Ascending aorta (tissue), 2 donors: ENCODE measurements around the gene TTL. TPM values are rescaled to one million over a fixed set of nuclear protein-coding genes. Genes with fewer than 3 reads are reported as not detected.

Source experiments
- DNase-seq, 2 donors: peaks; one replicate each; pipeline ENCODE4 v3.0.0-alpha.2; 2019; ENCODE audit warnings: low spot score in 2 of 2
- H3K27ac ChIP-seq, 2 donors: fragments of 200-600 bp; sonication (generic); one replicate each; pipeline ENCODE4 v1.5.1; 2016 to 2017; ENCODE audit warnings: mild to moderate bottlenecking in 1 of 2
- H3K27me3 ChIP-seq: fragments of 200-600 bp; sonication (generic); one replicate; pipeline ENCODE4 v1.5.1; 2017
- H3K36me3 ChIP-seq, 2 donors: fragments of 200-600 bp; sonication (generic); one replicate each; pipeline ENCODE4 v1.5.1; 2016
- H3K4me1 ChIP-seq, 2 donors: fragments of 200-600 bp; sonication (generic); one replicate each; pipeline ENCODE4 v1.5.1; 2016 to 2017; ENCODE audit warnings: mild to moderate bottlenecking in 1 of 2
- H3K4me3 ChIP-seq, 2 donors: fragments of 200-600 bp; sonication (generic); one replicate each; pipeline ENCODE4 v1.5.1; 2016 to 2017; ENCODE audit warnings: mild to moderate bottlenecking in 1 of 2
- H3K9me3 ChIP-seq, 2 donors: fragments of 200-600 bp; sonication (generic); one replicate each; pipeline ENCODE4 v1.5.1; 2016
- intact Hi-C: fragments of 100-400 bp; cut with DNase I; formaldehyde crosslinking; loops from one replicate; pipeline ENCODE4 v1.15.1; 2023
- total RNA-seq: library from RNA; depleted of rRNA; stranded (reverse); fragments of >200 nt; gene quantifications from one replicate; pipeline ENCODE4 v1.1.0, GENCODE V29; 2016
- TF ChIP-seq, protein P1 (sequence below), 3 experiments: fragments of 200-600 bp in 2 of 3; fragments of 450-650 bp in 1 of 3; sonication (generic) in 2 of 3; IDR thresholded peaks; one replicate each; pipeline ENCODE4 v1.5.1; 2016 to 2019; ENCODE audit warnings: antibody characterized with exemption in 3 of 3, mild to moderate bottlenecking in 1 of 3, moderate library complexity in 1 of 3

The TTL gene
- total RNA-seq, 1 donor from 2014 or later, result 3.2 TPM

DNA sequence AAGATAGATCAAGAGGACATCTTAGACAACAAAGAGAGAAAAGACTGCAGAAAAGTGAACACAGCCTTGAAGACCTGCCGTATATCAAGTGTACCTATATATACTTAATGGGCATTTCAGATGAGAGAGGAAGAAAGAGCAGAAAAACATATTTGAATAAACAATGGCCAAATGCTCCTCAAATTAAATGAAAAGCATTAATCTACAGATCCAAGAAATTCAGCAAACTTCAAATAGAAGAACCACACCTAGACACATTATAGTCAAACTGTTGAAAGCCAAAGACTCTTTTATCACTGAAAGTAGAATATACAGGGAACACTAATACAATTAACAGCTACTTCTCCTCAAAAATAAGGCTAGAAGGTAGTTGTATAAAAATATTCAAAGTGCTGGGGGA, 18.7 kb upstream of the TTL start:
- Histone ChIP-seq H3K4me1 (no peaks in the 10 kb centered on the region), H3K27ac (no peak overlapping the region), H3K27me3 (no peaks in the 10 kb centered on the region), H3K9me3 (no peaks in the 10 kb centered on the region), H3K36me3 (no peaks in the 10 kb centered on the region), H3K4me3 (no peak overlapping the region)
- DNase-seq, result no peak
- intact Hi-C loops, result no loop called here
- TF ChIP-seq, protein P1, sequence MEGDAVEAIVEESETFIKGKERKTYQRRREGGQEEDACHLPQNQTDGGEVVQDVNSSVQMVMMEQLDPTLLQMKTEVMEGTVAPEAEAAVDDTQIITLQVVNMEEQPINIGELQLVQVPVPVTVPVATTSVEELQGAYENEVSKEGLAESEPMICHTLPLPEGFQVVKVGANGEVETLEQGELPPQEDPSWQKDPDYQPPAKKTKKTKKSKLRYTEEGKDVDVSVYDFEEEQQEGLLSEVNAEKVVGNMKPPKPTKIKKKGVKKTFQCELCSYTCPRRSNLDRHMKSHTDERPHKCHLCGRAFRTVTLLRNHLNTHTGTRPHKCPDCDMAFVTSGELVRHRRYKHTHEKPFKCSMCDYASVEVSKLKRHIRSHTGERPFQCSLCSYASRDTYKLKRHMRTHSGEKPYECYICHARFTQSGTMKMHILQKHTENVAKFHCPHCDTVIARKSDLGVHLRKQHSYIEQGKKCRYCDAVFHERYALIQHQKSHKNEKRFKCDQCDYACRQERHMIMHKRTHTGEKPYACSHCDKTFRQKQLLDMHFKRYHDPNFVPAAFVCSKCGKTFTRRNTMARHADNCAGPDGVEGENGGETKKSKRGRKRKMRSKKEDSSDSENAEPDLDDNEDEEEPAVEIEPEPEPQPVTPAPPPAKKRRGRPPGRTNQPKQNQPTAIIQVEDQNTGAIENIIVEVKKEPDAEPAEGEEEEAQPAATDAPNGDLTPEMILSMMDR (IDR thresholded peaks at IDR 0.05), result no peak

DNA sequence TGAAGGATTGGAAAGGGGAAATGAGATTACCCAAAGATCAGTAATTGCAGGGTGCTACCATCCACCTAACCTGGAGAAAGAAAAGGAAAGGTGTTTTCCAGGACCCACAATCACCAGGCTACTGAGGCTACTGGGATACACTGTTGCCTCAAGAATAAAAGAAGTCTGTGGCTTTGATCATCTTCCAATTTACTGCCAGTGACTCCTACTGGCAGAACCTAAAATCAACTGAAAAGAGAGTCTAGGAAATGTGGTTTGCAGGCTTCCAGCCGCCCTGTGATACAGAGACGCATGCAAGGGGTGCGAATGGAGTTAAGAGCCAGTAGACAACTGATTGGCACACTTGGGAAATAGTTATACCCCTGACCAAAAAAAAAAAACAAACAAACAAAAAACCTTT, 16.6 kb upstream of the TTL start:
- no peak overlapping the region for H3K27ac ChIP-seq

DNA sequence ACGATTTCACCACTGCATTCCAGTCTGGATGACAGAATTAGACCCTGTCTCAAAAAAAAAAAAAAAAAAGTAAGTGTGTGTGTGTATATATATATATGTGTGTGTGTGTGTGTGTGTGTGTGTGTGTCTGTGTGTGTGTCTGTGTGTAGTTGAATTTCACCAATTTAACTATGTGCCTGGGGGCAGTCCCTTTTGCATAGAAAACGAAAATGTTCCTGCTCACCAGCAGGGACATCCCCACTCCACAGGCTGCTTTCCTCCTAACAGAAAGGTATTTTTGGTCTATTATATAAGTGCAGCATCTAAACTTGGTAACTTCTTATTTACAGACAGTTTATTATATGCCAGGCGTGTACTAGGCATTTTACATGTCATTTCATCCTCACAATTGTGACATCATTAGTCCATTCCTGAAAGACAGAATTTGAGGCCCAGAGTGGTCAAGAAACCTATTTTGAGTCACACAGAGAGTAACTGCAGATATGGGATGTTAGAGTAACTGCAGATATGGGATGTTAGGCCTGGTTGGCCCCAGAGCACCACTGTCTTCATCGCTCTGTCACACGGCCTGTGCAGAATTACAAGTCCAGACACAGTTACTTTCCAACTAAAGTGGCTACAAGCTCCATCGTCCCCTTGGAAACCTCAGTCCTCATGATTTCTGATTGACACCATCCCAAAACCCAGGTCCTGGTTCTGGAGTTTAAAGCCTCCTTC, 9.3 kb upstream of the TTL start:
- no peak for DNase-seq
- Histone ChIP-seq H3K4me3 (no peak overlapping the region), H3K27ac (no peak overlapping the region), H3K36me3 (no peaks in the 10 kb centered on the region), H3K27me3 (no peaks in the 10 kb centered on the region), H3K9me3 (no peaks in the 10 kb centered on the region), H3K4me1 (no peaks in the 10 kb centered on the region)
- TF ChIP-seq, protein P1 (IDR thresholded peaks at IDR 0.05), result no peak
- intact Hi-C loops, result no loop called here

More for the DNA sequence above, 16.6 kb upstream of the TTL start:
- TF ChIP-seq, protein P1 (IDR thresholded peaks at IDR 0.05), result no peak
- intact Hi-C loops, result no loop called here
- no peaks in the 10 kb centered on the region for H3K27me3 ChIP-seq
- no peaks in the 10 kb centered on the region for H3K4me1 ChIP-seq
- H3K4me3 ChIP-seq, result no peak overlapping the region
- no peaks in the 10 kb centered on the region for H3K36me3 ChIP-seq
- no peaks in the 10 kb centered on the region for H3K9me3 ChIP-seq
- DNase-seq, result no peak

DNA sequence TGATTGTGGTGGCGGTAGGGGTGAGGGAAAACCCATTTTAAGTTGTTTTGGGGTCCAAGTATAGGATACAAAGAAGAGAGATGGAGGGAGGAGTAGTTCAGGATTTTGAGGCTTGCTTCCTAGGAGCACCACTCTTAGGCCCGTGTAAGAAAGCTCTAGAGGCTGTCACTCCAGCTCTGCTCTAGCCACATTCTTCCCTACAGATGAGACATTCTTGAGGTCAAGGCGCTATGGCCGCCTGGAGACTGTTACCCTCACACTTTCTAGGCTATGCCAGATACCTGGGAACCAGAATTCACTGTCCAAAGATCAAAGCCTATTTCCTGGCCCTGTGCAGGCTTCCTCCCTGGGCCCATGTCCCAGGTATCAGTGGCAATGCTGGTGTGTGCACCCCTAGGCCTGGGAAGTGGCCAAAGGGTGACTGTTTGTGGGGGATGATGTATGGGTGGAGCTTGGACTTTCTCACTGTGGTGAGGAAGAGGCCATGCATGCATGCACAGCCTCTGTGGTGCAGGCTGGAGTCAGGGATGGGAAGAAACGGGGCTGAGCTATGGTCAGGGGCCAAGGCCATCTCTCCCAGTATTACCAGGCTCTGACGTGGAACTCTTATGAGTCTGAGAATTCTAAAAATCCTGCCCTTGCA, 7.0 kb upstream of the TTL start:
- no peaks in the 10 kb centered on the region for H3K36me3 ChIP-seq
- DNase-seq, result no peak
- H3K9me3 ChIP-seq, result no peaks in the 10 kb centered on the region
- no peaks in the 10 kb centered on the region for H3K4me1 ChIP-seq
- no peak overlapping the region for H3K4me3 ChIP-seq
- TF ChIP-seq, protein P1 (IDR thresholded peaks at IDR 0.05), result no peak
- no peaks in the 10 kb centered on the region for H3K27me3 ChIP-seq
- no peak overlapping the region for H3K27ac ChIP-seq
- intact Hi-C loops, result no loop called here

DNA sequence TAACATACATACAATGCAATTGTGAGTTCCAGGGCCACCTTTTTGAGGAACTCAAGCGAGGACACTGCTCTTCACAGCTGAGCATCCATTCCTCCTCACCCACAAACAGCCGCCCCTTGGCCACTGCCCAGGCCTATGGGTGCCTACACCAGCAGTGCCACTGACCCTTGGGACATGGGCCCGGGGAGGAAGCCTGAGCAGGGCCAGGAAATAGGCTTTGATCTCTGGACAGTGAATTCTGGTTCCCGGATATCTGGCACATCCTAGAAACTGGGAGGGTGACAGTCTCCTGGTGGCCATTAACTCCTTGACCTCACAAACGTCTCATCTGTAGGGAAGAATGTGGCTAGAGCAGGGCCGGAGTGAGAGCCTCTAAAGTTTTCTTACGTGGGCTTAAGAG, 5.5 kb upstream of the TTL start:
- Histone ChIP-seq H3K27ac (no peak overlapping the region), H3K4me3 (no peak overlapping the region), H3K27me3 (no peaks in the 10 kb centered on the region), H3K4me1 (peaks cover 0 to 3% of the 10 kb centered on the region in 2 donors), H3K36me3 (no peaks in the 10 kb centered on the region), H3K9me3 (no peaks in the 10 kb centered on the region)
- intact Hi-C loops, result no loop called here
- TF ChIP-seq, protein P1 (IDR thresholded peaks at IDR 0.05), result no peak
- no peak for DNase-seq
